Endothelial cell of umbilical vein (primary cell): ENCODE results near the gene METTL9.
"Not testable (repeated sequence)": the region's sequence is repeated elsewhere in the genome, so short reads cannot be mapped to it uniquely, and the experiment has no call there.

ENCODE experiments used
- CTCF ChIP-seq, 2 donors: IDR thresholded peaks; 1 replicate in 1 of 2; 2 replicates in 1 of 2; pipeline ENCODE4 v1.5.1; 2011; ENCODE audit warnings: low read length in 2 of 2, mild to moderate bottlenecking in 2 of 2, moderate library complexity in 2 of 2, control low read depth in 1 of 2, inconsistent platforms in 1 of 2, low read depth in 1 of 2; ENCODE audit not compliant: insufficient read depth in 1 of 2; ENCODE audit errors: extremely low read depth in 1 of 2
- EZH2 ChIP-seq: IDR thresholded peaks from 2 replicates; pipeline ENCODE4 v1.6.1; 2012; ENCODE audit warnings: borderline replicate concordance, low read depth, mild to moderate bottlenecking, moderate library complexity, low read length, inconsistent platforms; ENCODE audit not compliant: severe bottlenecking
- JUN ChIP-seq: IDR thresholded peaks from 2 replicates; pipeline ENCODE4 v1.6.1; 2011; ENCODE audit warnings: borderline replicate concordance, low read depth; ENCODE audit not compliant: insufficient read length, insufficient read depth
- POLR2A ChIP-seq: IDR thresholded peaks from 2 replicates; pipeline ENCODE4 v1.6.1; 2012; ENCODE audit warnings: low read depth, mild to moderate bottlenecking, control low read depth, low read length
- POLR2AphosphoS5 ChIP-seq: IDR thresholded peaks from 2 replicates; pipeline ENCODE4 v1.6.1; 2012; ENCODE audit warnings: low read depth, mild to moderate bottlenecking, control low read depth, low read length, moderate library complexity; ENCODE audit not compliant: insufficient read depth

GRCh38 chr16:21649826-21650406, 50.5 kb downstream of the METTL9 start:
- not testable (repeated sequence) for TF ChIP-seq POLR2A; CTCF (IDR thresholded peaks at IDR 0.05; ENCODE audit: extremely low read depth in 1 of 2, insufficient read depth in 1 of 2, low read depth in 1 of 2, low read length in 2 of 2); JUN; POLR2AphosphoS5; EZH2
